GM19463 (cell line): ENCODE measurements around the gene CCDC138.
"Not testable (repeated sequence)": the region's sequence is repeated elsewhere in the genome, so short reads cannot be mapped to it uniquely, and the experiment has no call there.

ENCODE experiments used
- ATAC-seq: cut with Tn5 transposase; IDR thresholded peaks from one replicate; pipeline ENCODE4 v1.9.1; 2021; ENCODE audit warnings: mild to moderate bottlenecking, moderate library complexity; ENCODE audit not compliant: unreplicated experiment

CCDC138 gene

GRCh38 chr2:108786354-108787215, at the start of gene CCDC138:
TSS of gene CCDC138 (plus strand) at chr2:108786771. CDS start at chr2:108786823, 52 bp downstream.
- ATAC-seq, result peak; percentile 98

DNA sequence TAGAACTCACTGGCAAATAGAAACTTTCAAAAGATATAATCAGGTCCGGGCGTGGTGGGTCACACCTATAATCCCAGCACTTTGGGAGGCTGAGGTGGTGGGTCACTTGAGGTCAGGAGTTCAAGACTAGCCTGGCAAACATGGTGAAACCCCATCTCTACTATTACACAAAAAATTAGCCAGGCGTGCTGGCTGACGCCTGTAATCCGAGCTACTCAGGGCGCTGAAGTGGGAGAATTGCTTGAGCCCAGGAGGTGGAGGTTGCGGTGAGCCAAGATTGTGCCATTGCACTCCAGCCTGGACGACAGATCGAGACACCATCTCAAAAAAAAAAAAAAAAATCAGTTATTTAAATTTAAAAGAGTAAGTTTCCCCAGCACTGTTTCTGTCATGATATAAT, 28.6 kb upstream of the CCDC138 start:
- ATAC-seq, result not testable (repeated sequence)

DNA sequence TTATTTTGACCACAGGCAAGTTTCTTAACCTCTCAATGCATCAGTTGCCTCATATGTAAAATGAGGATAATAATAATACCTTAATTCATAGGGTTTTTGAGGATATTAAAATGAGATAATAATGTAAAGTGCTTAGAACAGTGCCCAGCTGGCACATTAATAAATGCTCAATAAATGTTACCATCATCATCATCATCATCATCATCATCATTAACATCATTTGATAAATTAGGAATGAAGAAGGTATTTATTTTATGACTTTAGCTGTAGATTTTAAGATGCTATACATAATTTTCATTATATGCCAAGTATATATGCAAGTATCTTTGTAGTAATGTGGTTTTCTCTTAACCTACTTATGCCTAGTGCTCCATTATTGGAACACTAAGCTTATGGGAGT, 24.0 kb upstream of the CCDC138 start:
- not testable (repeated sequence) for ATAC-seq

- not testable (repeated sequence) for ATAC-seq
Observed at GRCh38 chr2:108766671-108767070, 19.9 kb upstream of the CCDC138 start.

DNA sequence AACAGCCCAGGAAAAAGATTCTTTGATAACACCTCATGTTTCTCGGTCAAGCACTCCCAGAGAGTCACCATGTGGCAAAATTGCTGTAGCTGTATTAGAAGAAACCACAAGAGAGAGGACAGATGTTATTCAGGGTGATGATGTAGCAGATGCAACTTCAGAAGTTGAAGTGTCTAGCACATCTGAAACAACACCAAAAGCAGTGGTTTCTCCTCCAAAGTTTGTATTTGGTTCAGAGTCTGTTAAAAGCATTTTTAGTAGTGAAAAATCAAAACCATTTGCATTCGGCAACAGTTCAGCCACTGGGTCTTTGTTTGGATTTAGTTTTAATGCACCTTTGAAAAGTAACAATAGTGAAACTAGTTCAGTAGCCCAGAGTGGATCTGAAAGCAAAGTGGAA, 18.7 kb upstream of the CCDC138 start:
- not testable (repeated sequence) for ATAC-seq

- ATAC-seq, result peak; percentile 82
Observed at GRCh38 chr2:108776475-108776874, 10.1 kb upstream of the CCDC138 start.

GRCh38 chr2:108778857-108779256, 7.7 kb upstream of the CCDC138 start:
- ATAC-seq, result no peak

DNA sequence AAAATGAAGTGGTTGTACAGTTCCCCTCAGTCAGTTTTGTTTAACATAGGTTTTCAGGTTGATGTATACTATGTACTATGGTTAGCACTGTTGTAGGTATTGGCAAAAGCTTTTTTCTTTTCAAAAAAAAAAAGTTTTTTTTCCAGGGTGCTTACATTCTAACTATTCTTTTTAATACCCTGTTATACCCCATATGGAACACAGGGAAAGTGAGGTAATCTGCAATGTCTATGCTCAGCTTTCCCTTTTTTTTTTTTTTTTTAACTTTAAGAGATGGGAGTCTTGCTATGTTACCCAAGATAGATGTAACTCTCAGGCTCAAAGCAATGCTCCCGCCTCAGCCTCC, 590 bp upstream of the CCDC138 start:
- ATAC-seq, result no peak

DNA sequence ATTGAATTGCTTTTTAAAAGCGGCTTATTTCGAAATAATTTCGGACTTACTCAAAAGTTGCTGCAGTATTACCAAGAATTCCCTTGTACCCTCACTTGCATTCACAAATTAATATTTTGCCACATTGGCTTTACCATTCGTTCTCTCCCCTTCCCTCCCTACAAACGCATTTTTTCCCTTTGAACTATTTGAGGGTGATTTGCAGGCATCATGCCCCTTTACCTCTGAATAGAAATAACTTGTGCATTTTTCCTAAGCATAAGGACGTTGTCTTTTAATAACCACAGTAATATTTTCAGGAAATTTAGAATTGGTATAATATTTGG, 608 bp downstream of the CCDC138 start:
- ATAC-seq, result no peak

DNA sequence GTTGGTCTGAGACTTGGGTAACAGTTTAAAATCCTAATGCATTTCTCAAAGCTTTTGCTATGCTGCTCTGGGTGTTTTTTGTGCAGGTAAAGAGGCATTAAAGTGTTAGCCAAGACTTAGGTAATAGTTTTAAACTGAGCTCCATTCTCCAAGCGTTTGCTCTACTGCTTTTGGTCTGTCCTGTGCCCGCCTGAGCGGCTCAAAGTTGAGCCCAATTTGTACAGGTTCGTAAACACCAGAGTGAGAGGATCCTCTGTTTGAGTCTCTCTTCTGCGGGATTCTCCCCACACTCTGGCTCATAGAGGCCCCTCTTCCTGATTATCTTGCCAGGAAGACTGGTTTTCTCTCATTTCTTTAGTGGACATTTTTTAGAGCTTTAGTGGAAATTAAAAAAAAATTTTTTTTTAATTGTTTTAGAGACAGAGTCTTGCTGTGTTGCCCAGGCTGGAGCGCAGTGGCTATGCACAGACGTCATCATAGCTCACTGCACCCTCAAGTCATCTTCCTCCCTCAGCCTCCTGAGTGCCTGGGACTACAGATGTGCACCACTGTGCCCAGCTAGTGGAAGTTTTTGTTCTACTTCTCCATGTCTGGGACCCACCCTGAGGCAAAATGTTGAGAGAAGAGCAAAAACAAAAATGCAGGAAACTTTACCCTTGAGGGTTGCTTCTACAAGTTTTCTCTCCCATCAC, 16.6 kb downstream of the CCDC138 start:
- ATAC-seq, result no peak

GRCh38 chr2:108805032-108805431, 18.5 kb downstream of the CCDC138 start:
- no peak for ATAC-seq

GRCh38 chr2:108805782-108806181, 19.2 kb downstream of the CCDC138 start:
- ATAC-seq, result no peak

DNA sequence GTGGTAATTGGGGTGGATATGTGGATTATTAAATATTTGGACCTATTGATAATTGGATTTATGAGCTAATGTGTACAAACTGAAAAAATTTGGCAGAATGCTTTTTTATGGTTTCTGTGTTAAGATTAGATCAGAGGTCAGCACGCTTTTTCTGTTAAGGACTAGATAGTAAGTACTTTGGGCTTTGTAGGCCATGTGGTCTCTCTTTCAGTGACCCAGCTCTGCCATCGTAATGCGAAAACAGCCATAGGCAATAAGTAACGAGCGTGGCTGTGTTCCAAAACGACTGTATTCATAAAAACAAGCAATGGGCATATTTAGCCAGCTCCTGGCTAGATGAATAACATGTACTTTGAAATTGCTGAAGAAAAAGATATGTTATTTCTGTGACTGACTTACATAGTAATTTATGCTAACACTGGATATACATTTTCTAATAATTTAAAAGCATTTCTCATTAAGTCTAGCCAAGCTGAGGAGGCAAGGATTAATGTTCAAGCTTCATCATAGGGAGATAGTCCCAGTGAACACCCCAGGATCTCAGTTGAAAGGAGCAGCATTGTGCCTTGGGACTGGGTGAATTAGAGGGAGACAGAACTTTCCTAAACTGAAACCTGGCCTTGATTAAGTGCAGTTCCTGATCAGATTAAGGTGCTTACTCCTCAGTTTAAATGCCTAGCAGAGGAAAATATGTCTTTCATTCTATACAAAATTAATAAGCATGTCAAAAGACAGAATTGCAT, 20.0 kb downstream of the CCDC138 start:
- no peak for ATAC-seq

- no peak for ATAC-seq
Observed at GRCh38 chr2:108809936-108810335, 23.4 kb downstream of the CCDC138 start.

DNA sequence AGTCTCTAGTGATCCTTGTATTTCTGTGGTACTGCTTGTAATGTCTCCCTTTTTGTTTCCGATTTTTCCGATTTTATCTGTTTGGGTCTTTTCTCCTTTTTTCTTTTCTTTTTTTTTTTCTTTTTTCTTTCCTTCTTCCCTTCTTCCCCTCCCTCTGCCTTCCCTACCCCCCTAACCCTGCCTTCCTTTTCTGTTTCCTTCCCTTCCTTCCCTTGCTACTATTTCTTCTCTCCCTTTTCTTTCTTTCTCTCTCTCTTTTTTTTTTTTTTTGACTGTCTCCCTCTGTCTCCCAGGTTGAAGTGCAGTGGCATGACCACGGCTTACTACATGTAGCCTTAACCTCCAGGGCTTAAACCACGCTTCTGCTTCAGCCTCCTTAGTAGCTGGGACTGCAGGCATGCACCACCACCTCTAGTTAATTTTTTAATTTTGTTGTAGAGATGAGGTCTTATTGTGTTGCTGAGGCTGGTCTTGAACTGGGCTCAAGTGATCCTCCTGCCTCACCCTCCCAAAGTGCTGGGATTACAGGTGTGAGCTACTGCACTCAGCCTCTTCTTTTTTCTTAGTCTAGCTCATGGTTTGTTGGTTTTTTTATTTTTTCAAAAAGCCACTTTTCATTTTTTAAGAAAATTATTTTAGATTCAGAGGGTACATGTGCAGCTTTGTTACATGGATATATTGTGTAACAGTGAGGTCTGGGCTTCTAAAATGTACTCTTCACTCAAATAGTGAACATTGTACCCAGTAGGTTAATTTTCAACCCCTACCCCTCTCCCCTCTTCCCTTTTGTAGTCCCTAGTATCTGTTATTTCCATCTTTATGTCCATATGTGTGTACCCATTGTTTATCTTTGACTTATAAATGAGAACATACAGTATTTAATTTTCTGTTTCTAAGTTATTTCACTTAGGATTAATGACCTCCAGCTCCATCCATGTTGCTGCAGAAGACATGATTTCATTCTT, 24.7 kb downstream of the CCDC138 start:
- no peak for ATAC-seq

DNA sequence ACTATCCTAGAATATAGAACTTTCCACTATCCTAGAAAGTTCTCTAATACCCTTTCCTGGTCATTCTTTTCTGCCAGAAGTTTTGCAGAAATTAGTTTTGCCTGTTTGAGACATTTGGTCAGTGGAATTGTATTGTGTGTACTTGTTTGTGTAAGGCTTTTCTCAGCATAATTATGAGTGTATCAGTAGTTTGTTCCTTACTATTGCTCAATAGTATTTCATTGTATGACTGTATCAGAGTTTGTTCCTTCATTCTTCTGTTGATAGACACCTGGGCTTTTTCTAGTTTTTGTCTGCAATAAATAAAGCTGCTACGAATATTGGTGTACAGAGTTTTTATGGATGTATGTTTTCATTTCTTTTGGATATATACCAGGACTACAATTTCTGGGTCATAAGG, 27.2 kb downstream of the CCDC138 start:
- no peak for ATAC-seq

DNA sequence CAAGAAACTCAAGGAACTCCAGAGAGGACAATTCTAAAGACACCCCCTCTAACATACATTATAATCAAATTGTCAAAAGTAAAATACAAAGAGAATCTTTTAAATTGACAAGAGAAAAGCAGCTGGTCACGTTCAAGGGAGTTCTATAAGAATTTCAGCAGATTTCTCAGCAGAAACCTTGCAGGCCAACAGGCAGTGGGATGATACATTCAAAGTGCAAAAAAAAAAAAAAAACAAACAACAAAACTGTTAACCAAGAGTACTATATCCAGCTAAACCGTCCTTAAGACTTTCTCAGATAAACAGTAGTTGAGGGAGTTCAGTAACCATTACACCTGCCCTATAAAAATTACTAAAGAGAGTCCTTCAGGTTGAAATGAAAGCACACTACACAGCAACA, 33.9 kb downstream of the CCDC138 start:
- no peak for ATAC-seq

GRCh38 chr2:108823286-108823685, 36.7 kb downstream of the CCDC138 start:
- no peak for ATAC-seq

DNA sequence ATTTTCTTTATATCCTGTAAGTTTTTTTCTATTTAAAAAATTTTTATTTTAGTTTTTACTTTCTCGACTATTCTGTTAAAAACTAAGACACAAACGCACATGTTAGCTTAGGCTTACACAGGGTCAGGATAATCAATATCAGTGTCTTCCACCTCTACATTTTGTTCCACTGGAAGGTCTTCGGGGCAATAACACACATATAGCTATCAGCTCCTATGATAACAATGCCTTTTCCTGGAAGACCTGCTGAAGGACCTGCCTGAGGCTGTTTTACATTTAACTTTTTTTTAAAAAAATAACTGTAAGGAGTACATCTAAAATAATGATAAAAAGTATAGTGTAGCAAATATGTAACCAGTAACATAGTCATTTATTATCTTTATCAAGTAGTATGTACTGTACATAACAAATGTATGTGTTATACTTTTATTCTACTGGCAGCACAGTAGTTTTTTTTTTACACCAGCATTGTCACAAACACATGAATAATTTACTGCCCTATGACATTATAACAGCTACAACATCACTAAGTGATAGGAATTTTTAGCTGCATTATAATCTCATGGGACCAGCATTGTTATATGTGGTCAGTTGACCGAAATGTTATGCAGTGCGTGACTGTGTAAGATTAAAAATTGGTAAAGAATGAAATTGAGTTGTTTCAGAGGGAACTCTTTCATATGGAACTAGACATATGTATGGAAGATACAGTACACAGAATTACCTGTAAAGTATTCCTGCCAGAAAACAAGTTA, 37.9 kb downstream of the CCDC138 start:
- ATAC-seq, result no peak

GRCh38 chr2:108825254-108825653, 38.7 kb downstream of the CCDC138 start:
- no peak for ATAC-seq
